ENCODE measurements around the gene AACS.
"Not testable (repeated sequence)": the region's sequence is repeated elsewhere in the genome, so short reads cannot be mapped to it uniquely, and the experiment has no call there.

AACS gene

DNA sequence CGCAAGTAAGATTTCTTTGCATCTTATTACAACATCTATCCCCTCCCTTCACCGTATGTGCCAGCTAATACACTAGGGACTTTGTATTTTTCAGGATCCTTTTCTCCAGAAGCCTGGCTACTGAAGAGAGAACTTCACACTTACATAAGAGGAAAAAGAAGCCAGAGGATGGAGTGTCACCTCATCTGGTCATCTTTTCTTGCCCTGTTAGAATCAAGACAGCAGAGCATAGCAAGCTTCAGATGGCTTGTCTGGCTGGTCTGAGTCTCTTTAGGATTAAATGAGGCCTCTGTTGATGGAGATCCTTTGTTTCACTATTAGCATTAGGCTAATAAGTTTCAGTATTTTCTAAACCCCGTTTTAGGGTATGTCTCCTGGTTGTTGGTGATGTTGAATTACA lies 14.4 kb upstream of the AACS start:
- TF ChIP-seq FOXM1 (IDR thresholded peaks at IDR 0.05; ENCODE audit: borderline replicate concordance) (no peak), ZNF384 (IDR thresholded peaks at IDR 0.05) (no peak), NFRKB (IDR thresholded peaks at IDR 0.05) (no peak), L3MBTL2 (conservative IDR thresholded peaks at IDR 0.05) (no peak), BHLHE40 (IDR thresholded peaks at IDR 0.05; ENCODE audit: borderline replicate concordance) (no peak), FOXK2 (IDR thresholded peaks at IDR 0.05) (no peak), SP1 (IDR thresholded peaks at IDR 0.05) (no peak), ELF4 (IDR thresholded peaks at IDR 0.05) (no peak), TARDBP (IDR thresholded peaks at IDR 0.05) (no peak), ARNT (IDR thresholded peaks at IDR 0.05) (no peak), SUZ12 (IDR thresholded peaks at IDR 0.05) (no peak), HDGF (IDR thresholded peaks at IDR 0.05; ENCODE audit: borderline replicate concordance) (no peak), FOXA1 (IDR thresholded peaks at IDR 0.05) (no peak), CTBP1 (IDR thresholded peaks at IDR 0.05; ENCODE audit: borderline replicate concordance) (no peak), LEF1 (IDR thresholded peaks at IDR 0.05; ENCODE audit: borderline replicate concordance) (no peak)
- TF ChIP-seq, protein P1, sequence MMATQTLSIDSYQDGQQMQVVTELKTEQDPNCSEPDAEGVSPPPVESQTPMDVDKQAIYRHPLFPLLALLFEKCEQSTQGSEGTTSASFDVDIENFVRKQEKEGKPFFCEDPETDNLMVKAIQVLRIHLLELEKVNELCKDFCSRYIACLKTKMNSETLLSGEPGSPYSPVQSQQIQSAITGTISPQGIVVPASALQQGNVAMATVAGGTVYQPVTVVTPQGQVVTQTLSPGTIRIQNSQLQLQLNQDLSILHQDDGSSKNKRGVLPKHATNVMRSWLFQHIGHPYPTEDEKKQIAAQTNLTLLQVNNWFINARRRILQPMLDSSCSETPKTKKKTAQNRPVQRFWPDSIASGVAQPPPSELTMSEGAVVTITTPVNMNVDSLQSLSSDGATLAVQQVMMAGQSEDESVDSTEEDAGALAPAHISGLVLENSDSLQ (IDR thresholded peaks at IDR 0.05) = no peak
- CTCF ChIA-PET = no interaction called here
- POLR2A ChIA-PET = interaction anchor here (2.8 kb wide), 1 partner anchor 14 kb away, joined by 18 read pairs; the partner anchor contains the start of gene AACS
- no peak for DNase-seq (ENCODE audit: extremely low spot score)

DNA sequence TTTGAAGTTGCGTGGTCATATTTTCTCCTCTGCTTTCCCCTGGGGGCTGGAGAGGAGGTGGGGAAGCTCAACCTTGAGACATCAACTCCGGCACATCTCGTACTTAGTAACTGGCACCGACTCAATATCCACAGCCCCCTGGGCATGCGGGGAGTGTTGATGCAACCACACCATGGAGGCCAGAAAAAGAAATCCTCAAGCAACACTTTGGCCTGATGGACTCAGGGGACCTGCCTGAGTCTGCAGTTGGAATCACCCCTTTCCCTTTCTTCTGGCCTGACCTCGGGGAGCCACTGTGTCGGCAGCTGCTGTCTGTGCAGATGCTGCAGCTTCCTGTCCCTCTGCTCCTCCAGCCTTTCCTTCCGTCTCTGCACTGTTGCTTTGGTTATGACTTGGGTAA lies 11.4 kb upstream of the AACS start:
- POLR2A ChIA-PET = no interaction called here

DNA sequence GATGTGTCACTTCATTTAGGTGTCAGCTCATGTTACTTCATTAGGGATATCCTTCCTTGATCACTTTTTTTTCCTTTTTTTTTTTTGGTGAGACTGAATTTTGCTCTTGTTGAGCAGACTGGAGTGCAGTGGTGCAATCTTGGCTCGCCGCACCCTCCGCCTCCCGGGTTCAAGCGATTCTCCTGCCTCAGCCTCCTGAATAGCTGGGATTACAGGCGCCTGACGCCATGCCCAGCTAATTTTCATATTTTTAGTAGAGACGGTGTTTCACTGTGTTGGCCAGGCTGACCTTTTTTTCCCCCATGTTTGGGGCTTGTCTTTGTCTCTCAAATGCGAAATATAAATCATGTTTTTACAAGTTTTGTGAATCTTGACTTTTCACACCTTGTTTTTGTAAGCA lies 9.6 kb upstream of the AACS start:
- no peak for DNase-seq (ENCODE audit: extremely low spot score)
- ChIA-PET CTCF (no interaction called here), POLR2A (no interaction called here)
- TF ChIP-seq L3MBTL2 (conservative IDR thresholded peaks at IDR 0.05) (no peak), LEF1 (IDR thresholded peaks at IDR 0.05; ENCODE audit: borderline replicate concordance) (no peak), FOXK2 (IDR thresholded peaks at IDR 0.05) (no peak)

More for the DNA sequence above, 11.4 kb upstream of the AACS start:
- no peak for TF ChIP-seq BHLHE40 (IDR thresholded peaks at IDR 0.05; ENCODE audit: borderline replicate concordance)
- TF ChIP-seq, protein P1 (IDR thresholded peaks at IDR 0.05) = no peak
- TF ChIP-seq SUZ12 (IDR thresholded peaks at IDR 0.05) = no peak
- TF ChIP-seq NFRKB (IDR thresholded peaks at IDR 0.05) = no peak
- TF ChIP-seq FOXA1 (IDR thresholded peaks at IDR 0.05) = no peak
- TF ChIP-seq TARDBP (IDR thresholded peaks at IDR 0.05) = no peak
- TF ChIP-seq FOXM1 (IDR thresholded peaks at IDR 0.05; ENCODE audit: borderline replicate concordance) = no peak
- CTCF ChIA-PET = no interaction called here
- no peak for DNase-seq (ENCODE audit: extremely low spot score)

DNA sequence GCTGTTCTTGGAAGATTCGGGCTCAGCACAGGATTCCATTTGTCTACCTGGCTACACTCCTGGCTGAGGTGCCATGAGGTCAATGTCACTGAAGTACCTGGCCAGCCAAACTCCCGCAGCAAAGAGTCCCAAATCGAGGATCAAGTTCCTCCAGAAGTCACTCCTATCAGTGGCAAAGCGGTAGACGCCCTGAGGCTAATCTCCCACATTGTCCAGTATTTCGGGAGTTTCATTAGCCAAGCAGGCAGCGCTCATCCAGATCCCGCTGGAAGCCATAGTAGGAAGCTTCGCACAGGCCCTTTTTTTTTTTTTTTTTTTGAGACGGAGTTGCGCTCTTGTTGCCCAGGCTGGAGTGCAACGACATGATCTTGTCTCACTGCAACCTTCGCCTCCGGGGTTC lies 8.9 kb upstream of the AACS start:
- CTCF ChIA-PET = no interaction called here
- POLR2A ChIA-PET = no interaction called here
- TF ChIP-seq NFRKB (IDR thresholded peaks at IDR 0.05) (no peak), FOXA1 (IDR thresholded peaks at IDR 0.05) (no peak), ZNF384 (IDR thresholded peaks at IDR 0.05) (no peak), FOXM1 (IDR thresholded peaks at IDR 0.05; ENCODE audit: borderline replicate concordance) (no peak), SUZ12 (IDR thresholded peaks at IDR 0.05) (no peak), BHLHE40 (IDR thresholded peaks at IDR 0.05; ENCODE audit: borderline replicate concordance) (no peak), LEF1 (IDR thresholded peaks at IDR 0.05; ENCODE audit: borderline replicate concordance) (no peak), SP1 (IDR thresholded peaks at IDR 0.05) (no peak), TARDBP (IDR thresholded peaks at IDR 0.05) (no peak)

DNA sequence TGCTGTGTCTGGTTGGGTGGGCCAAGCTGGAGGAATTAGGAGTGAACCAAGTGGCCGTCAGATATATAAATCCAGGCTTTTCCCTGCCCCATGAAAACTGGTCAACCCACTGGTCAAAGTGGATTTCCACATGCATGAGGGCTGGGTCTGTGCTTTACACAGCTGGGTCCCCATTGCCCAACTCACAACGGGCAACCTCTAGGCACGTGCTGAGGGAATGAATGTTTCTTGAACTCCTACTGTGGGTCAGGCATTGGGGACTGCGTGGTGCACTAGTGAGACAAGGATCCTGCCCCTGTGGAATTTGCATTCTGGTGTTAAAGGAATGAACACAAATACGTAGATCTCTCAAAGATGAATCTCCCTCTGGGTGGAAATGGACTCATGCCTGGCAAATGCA lies 7.5 kb upstream of the AACS start:
- DNase-seq (ENCODE audit: extremely low spot score) = no peak
- CTCF ChIA-PET = no interaction called here
- POLR2A ChIA-PET = no interaction called here
- TF ChIP-seq L3MBTL2 (conservative IDR thresholded peaks at IDR 0.05) (no peak), FOXK2 (IDR thresholded peaks at IDR 0.05) (no peak), LEF1 (IDR thresholded peaks at IDR 0.05; ENCODE audit: borderline replicate concordance) (no peak), CTBP1 (IDR thresholded peaks at IDR 0.05; ENCODE audit: borderline replicate concordance) (no peak), HDGF (IDR thresholded peaks at IDR 0.05; ENCODE audit: borderline replicate concordance) (no peak), SP1 (IDR thresholded peaks at IDR 0.05) (no peak), ZNF384 (IDR thresholded peaks at IDR 0.05) (no peak), NFRKB (IDR thresholded peaks at IDR 0.05) (no peak), BHLHE40 (IDR thresholded peaks at IDR 0.05; ENCODE audit: borderline replicate concordance) (no peak), FOXM1 (IDR thresholded peaks at IDR 0.05; ENCODE audit: borderline replicate concordance) (no peak), ELF4 (IDR thresholded peaks at IDR 0.05) (no peak), TARDBP (IDR thresholded peaks at IDR 0.05) (no peak), ARNT (IDR thresholded peaks at IDR 0.05) (no peak), FOXA1 (IDR thresholded peaks at IDR 0.05) (no peak), SUZ12 (IDR thresholded peaks at IDR 0.05) (no peak)
- TF ChIP-seq, protein P1 (IDR thresholded peaks at IDR 0.05) = no peak

More for the DNA sequence above, 8.9 kb upstream of the AACS start:
- no peak for DNase-seq (ENCODE audit: extremely low spot score)

DNA sequence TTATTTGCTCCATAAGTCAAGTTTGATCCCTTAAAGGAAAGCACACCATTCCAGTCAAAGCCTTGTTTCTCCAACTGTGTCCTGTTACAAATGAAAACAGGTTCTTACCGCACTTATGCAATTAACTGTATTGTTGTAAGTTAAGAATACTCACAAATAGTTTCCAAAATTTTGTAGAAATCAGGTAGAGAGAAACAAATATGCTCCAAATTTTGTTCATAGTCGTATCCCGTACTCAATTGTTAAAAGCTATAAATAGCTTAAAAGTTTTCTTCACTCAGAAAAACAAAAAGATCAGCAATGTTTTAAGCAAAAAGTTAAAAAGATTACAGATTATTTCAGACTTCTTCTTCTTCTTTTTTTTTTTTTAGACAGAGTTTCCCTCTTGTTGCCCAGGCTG lies 4.0 kb upstream of the AACS start:
- no peak for TF ChIP-seq BHLHE40 (IDR thresholded peaks at IDR 0.05; ENCODE audit: borderline replicate concordance)
- no peak for TF ChIP-seq HDGF (IDR thresholded peaks at IDR 0.05; ENCODE audit: borderline replicate concordance)
- no peak for TF ChIP-seq FOXA1 (IDR thresholded peaks at IDR 0.05)
- TF ChIP-seq L3MBTL2 (conservative IDR thresholded peaks at IDR 0.05) = no peak
- TF ChIP-seq NFRKB (IDR thresholded peaks at IDR 0.05) = no peak
- TF ChIP-seq SP1 (IDR thresholded peaks at IDR 0.05) = no peak
- TF ChIP-seq CTBP1 (IDR thresholded peaks at IDR 0.05; ENCODE audit: borderline replicate concordance) = no peak
- no peak for TF ChIP-seq ELF4 (IDR thresholded peaks at IDR 0.05)
- TF ChIP-seq LEF1 (IDR thresholded peaks at IDR 0.05; ENCODE audit: borderline replicate concordance) = no peak
- TF ChIP-seq TARDBP (IDR thresholded peaks at IDR 0.05) = no peak
- TF ChIP-seq FOXK2 (IDR thresholded peaks at IDR 0.05) = no peak
- no peak for TF ChIP-seq ZNF384 (IDR thresholded peaks at IDR 0.05)
- CTCF ChIA-PET = no interaction called here
- POLR2A ChIA-PET = interaction anchor here (0.7 kb wide), 1 partner anchor 56 kb away, joined by 3 read pairs; no protein-coding TSS in a partner anchor
- no peak for DNase-seq (ENCODE audit: extremely low spot score)

DNA sequence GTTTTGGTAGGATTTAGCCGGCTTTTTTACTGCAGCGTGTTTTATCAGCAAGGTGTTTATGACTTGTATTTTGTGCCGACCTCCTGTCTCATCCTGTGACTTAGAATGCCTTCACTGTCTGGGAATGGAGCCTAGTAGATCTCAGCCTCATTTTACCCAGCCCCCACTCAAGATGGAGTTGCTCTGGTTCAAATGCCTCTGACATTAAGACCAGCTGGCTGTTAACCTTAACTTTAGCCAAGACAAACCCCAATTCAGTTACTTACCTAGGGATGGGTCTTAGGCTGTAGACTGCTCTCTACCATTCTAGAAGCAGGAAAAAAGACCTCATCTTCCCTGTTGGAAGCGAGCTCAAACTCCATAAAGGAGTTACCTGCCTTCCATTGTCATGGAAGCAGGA lies 1.7 kb upstream of the AACS start:
- POLR2A ChIA-PET; DNase-seq (ENCODE audit: extremely low spot score); CTCF ChIA-PET: not testable (repeated sequence)
